GM21576 (cell line): ENCODE data around the gene ZXDA.
"Not testable (repeated sequence)": the region's sequence is repeated elsewhere in the genome, so short reads cannot be mapped to it uniquely, and the experiment has no call there.

Source experiments
- ATAC-seq: cut with Tn5 transposase; IDR thresholded peaks from one replicate; pipeline ENCODE4 v1.9.1; 2021; ENCODE audit warnings: mild to moderate bottlenecking, moderate library complexity; ENCODE audit not compliant: unreplicated experiment

The ZXDA gene, protein sequence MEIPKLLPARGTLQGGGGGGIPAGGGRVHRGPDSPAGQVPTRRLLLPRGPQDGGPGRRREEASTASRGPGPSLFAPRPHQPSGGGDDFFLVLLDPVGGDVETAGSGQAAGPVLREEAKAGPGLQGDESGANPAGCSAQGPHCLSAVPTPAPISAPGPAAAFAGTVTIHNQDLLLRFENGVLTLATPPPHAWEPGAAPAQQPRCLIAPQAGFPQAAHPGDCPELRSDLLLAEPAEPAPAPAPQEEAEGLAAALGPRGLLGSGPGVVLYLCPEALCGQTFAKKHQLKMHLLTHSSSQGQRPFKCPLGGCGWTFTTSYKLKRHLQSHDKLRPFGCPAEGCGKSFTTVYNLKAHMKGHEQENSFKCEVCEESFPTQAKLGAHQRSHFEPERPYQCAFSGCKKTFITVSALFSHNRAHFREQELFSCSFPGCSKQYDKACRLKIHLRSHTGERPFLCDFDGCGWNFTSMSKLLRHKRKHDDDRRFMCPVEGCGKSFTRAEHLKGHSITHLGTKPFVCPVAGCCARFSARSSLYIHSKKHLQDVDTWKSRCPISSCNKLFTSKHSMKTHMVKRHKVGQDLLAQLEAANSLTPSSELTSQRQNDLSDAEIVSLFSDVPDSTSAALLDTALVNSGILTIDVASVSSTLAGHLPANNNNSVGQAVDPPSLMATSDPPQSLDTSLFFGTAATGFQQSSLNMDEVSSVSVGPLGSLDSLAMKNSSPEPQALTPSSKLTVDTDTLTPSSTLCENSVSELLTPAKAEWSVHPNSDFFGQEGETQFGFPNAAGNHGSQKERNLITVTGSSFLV

DNA sequence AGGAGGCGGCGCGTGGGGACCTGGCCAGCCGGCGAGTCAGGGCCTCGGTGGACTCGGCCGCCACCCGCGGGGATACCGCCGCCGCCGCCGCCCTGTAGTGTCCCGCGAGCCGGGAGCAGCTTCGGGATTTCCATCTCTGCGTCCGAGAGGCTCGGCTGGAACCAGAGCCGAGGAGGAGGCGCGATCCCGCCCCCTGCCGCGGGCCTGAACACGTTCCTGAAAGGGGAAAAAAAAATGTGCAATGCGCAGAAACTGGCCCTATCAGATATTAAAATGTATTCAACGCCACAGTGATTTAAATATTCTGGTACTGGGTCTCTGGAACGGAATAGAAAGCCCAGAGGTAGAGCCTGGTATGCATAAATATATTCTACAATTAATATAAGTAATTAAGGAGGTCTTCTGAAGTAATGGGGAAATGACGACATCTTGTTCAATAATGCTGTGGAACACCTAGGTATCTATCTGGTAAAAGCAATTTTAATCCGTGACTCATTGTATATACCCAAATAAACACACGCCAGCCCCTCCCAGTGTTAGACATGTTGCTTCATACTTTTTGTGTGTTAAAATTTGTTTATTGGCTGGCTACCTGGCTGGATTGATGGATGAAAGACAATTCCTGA is at the start of gene ZXDA:
Gene ZXDA, minus strand, starts transcription at position 172 of the 626 bp plus-strand sequence. Its CDS starts 38 bp downstream, at position 134.
- ATAC-seq, result peak; percentile 42

DNA sequence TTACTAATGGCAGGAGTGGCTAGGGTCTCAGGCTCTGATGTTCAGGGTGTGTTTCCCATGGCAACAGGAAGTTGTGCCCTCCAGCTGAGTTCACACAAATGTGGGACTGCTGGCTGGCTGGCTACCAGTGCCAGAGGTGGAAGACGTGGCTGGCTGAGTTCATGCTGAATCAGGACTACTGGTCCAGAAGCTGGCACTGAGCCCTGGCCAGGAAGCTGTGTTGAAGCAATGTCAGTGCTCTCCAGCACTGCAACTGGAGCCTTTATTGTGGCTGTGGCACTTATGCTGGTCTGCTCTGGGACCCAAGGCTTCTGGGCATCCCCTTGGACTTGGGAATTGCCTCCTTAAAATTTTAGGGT is 42.0 kb upstream of the ZXDA start:
- no peak for ATAC-seq

DNA sequence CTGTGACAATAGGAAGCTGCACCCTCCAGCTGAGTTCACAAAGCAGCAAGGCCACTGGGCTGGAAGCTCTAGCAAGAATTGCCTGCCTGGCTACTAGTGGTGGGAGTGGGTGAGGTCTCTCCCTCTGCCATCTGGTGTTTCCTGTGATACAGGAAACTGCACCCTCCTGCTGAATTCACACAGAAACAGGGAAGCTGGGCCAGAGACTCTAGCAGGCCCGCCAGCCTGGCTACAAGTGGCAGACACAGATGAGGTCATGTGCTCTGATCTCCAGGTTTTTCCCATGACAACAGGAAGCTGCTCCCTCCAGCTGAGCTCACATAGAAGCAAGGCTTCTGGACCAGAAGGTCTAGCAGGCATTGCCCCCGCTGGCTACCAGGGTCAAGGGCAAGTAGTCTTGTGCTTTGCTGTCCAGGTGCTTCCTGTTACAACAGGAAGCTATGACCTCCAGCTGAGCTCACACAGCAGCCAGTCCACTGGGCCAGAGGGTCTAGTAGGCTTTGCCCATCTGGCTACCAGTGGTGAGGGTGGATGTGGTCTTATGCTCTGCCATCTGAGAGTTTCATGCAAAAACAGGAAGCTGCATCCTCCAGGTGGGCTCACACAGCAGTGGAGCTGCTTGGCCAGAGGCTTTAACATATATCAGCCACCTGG is 41.5 kb upstream of the ZXDA start:
- ATAC-seq, result no peak

DNA sequence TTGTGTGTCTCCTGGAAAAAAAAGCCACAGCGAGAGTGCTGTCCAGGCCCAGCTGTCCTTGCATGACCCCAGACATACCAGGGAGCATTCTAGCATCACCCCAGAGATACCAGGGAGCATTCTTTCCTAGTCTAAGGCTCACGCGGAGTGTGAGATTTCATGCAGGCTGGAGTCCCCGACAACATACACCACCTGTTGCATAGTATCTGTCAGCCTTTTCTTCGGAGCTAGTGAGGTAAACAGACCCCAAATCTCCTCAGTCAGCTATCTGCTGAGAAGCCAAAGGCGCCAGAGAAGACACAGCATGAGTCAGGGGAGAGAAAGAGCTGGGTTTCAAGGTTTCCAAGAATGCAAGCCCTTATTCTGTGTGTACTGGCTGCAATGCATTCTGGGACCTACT is 23.1 kb upstream of the ZXDA start:
- no peak for ATAC-seq

DNA sequence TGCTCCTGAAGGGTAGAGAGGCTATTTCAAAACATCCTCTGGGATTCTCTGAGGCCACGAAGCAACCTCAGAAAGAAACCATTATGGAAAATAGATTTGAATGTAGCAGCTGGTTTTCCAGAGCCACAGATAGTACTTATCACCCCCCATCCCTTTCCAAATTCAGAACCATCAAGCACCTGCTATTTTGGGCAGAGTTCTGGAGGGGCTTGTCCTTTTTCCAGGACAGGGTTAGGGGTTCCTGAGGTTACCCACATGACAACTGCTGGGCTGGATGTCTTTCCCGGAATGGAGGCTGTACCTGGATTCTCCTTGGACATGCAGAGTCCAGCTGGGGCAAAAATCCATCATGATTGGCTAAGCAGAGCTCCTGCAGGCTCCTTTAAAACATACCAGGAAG is 22.0 kb upstream of the ZXDA start:
- ATAC-seq, result no peak

DNA sequence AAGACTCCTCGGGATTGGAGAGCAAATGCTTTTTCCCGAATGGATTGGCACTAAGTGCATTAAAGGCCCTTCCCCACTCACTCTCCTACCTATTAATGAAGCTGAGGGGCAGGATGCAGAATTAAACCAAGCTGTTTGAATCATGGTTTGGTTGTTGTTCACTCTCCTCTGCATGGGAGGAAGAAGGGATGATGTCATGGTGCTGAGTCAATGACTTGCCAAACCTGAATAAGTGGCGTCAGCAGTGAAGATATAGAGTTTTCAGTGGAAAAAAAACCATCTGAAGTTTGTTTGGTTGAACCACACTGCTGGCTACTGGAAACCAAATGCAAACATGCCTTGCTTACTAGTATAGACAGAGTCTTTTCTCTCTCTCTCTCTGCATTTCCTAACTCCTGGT is 19.8 kb upstream of the ZXDA start:
- no peak for ATAC-seq

DNA sequence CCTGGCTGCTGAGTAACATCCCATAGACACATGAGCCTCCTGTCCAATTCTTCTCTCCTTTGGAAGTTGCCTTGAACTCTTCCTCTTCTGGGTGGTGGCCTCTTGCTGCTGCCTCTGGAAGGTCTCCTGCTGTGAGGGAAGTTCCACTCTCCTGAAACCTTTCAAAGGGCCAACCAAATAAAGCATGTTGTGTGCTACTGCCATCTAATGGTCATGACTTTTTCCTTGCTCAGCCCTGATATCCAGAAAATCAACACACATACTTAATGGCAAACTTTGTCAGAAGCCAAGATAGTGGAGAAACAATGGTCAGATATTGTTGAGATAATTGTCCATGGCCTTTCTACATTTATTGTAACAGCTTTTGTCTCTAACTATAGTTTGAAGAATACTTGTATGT is 19.1 kb upstream of the ZXDA start:
- no peak for ATAC-seq

DNA sequence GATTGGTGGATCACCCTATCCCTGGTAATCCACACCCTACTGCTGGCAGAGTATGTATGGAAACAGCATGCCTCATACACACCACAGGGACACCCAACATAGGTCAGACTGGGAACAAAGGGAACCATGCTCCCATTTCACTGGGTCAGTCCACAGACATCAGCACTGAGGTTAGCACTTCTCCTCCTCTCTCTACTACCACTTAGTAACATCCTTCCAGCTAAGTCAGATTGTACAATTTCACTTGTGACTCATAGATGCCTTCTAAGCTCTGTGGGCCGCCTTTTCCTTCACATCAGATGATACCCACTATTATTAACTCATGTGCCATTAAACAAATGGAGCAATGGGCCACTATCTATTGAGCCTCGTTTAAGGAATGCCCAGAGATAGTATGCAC is 15.5 kb upstream of the ZXDA start:
- ATAC-seq, result no peak

DNA sequence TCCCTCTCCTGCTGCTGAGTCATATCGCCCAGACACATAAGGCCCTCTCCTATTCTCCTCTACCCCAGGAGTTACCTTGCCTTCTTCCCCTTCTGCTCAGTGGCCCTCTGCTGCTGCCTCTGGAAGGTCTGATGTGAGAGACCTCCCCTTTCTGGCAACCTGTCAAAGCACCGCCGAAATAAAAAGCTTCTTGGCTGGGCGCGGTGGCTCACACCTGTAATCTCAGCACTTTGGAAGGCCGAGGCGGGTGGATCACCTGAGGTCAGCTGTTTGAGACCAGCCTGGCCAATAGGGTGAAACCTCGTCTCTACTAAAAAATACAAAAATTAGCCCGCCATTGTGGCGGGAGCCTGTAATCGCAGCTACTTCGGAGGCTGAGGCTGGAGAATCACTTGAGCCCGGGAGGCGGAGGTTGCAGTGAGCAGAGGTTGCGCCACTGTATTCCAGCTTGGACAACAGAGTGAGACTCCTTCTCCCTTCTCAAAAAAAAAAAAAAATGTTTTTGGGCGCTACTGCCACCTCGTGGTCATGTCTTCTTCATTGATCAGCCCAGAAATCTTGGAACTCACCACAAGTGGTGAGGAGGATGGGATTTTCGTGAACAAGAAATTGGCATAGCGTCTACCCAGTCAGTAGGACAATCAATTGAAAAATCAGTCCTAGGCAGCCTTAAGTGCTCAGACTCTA is 8.6 kb upstream of the ZXDA start:
- ATAC-seq, result no peak

DNA sequence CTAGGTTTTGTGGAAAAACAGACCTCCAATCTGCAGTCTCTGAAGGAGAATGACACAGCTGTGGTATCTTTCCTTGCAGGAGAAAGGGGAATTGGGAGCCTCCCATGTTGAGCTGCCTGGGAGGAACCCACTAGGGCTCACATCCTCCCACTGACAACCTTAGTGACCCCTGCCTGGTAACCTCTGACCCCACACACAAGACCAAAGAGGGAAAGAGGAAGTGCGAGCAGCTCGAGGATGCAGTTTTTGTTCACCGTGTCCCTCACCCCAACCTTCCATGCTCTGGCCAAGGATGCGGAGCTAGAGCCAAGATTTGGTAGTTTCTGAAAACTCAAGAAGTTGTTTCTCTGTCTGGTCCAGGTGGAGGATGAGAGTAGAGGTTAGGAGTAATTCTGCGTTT is 5.4 kb upstream of the ZXDA start:
- ATAC-seq, result no peak

DNA sequence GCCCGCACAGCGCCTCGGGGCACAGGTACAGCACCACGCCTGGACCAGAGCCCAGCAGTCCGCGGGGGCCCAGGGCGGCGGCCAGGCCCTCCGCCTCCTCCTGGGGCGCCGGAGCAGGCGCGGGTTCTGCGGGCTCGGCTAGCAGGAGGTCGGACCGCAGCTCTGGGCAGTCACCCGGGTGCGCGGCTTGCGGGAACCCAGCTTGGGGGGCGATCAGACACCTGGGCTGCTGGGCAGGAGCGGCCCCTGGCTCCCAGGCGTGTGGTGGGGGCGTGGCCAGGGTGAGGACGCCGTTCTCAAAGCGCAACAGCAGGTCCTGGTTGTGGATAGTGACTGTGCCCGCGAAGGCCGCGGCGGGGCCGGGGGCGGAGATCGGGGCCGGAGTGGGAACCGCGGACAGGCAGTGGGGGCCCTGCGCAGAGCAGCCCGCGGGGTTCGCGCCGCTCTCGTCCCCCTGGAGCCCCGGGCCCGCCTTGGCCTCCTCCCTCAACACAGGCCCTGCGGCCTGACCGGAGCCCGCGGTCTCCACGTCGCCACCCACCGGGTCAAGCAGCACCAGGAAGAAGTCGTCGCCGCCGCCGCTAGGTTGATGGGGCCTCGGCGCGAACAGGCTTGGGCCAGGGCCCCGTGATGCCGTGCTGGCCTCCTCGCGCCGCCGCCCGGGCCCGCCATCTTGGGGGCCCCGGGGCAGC is 517 bp downstream of the ZXDA start:
- ATAC-seq, result peak; percentile 85

DNA sequence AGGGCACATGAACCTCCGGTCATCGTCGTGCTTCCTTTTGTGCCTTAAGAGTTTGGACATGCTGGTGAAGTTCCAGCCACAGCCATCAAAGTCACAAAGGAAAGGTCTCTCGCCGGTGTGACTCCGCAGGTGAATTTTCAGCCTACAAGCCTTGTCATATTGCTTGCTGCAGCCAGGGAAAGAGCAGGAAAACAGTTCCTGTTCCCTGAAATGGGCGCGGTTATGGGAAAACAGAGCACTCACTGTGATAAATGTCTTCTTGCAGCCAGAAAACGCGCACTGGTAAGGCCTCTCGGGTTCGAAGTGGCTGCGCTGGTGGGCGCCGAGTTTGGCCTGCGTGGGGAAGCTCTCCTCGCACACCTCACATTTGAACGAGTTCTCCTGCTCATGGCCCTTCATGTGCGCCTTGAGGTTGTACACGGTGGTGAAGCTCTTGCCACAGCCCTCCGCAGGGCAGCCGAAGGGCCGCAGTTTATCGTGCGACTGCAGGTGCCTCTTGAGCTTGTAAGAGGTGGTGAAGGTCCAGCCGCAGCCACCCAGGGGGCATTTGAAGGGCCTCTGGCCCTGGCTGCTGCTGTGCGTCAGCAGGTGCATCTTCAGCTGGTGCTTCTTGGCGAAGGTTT is 1.2 kb downstream of the ZXDA start:
- ATAC-seq, result not testable (repeated sequence)

DNA sequence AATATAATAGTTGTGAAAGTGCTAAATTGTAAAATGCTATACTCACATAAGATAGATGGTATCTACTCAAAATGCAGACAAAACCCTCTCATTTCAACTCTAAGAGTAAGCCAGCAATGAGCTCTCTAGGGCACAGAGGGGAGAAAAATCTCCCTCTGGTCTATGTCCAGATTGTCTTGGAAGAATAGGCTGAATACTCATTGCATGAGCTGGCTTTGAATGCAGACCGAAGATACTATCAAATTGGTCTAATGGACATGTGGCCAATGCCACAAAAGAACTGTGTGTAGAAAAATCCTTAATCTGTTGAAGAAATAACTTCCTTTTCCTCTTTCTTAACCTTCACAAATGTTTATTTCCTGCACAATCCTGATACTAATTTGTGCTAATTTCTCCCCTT is 3.5 kb downstream of the ZXDA start:
- ATAC-seq, result no peak

DNA sequence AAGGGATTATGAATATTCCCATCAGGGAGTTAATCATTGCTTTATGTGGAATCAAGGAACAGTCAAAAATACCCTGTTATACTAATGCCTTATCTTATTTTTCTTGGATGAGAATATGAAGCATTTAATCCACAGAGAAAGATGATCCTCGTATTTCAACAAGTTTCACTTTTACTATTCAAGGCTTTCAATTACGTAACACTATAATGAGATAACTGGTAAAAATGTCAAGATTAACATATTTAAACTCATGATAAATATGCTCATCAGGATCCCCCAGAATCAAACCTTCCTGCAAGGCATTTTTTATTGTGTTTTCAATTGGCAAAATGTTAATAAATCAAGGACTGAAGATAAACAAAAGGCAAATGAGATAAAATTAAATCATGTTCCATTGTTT is 5.1 kb downstream of the ZXDA start:
- no peak for ATAC-seq

DNA sequence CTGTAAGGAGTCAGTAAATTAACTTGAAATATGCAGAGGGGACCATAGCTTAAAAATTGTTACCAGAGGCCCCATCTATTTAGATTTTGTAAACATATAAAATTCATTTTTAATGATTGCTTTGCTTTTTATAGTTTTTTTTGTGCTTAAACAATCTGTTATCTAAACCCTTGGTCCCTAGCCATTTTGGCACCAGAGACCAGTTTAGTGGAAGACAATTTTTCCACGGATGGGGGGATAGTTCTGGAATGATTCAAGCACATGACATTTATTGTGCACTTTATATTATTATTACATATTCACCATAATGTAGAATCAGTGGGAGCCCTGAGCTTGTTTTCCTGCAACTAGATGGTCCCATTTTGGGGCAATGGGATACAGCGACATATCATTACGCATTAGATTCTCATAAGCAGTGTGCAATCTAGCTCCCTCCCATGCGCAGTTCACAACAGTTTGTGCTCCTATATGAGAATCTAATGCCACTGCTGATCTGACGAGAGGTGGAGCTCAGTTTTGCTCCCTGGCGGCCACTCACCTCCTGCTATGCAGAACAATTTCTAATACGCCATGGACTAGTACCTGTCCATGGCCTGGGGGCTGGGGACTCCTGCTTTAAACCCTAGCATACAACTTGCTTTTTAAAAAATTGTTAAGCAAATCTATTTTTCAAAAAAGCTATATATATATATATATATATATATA is 5.9 kb downstream of the ZXDA start:
- no peak for ATAC-seq

DNA sequence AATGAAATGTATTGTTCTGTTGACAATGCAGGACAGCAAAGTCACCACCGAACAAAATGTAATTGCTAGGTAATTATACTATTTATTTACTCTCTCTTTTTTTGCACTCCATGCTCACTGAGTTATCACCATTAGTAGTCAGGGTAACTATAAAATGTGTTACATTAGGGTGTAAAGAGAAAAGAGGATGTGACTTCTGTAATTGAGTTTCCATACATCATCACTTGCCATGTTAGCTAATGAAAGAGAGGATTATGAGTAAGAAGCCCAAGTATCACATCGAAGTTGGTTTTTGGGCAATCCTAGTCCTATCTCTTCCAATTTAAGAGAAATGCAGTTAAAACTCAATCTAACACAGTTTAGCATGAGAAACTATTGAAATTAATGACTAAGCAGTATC is 7.6 kb downstream of the ZXDA start:
- no peak for ATAC-seq

DNA sequence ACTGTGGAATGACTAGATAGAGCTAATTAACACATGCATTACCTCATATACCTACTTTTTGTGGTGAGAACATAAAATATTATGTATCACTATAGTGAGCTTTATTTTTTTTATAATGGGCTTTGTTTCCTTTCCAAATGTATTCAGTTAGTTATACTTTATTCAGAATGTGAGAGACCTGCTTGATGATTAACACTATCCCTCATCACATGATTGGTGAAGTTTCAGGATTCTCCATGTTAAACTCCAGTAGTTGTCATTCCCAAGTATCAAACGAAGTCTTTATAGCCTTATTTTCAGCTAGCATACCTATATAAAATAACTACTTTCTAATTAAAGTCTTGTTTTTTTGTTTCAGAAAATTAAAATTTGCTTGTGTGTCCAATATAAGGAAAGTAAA is 8.8 kb downstream of the ZXDA start:
- ATAC-seq, result no peak

DNA sequence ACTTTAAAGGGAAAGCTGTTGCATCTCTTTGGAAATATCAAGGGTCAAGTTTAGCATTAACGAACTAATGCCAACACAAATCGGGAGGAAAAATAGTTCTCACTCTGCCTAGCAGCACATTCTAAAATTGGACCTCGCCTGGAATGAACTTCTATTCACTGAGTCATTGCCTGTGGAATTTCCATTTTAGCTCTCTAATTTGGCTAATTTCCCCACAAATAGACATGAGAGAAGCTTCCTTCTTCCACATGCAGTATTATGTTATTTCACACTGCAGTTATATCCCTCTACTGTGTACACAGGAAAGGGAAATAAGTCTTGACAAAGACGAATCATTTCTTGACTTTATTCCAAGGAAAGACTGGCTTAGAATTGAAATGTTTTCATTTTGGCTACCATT is 9.3 kb downstream of the ZXDA start:
- no peak for ATAC-seq

DNA sequence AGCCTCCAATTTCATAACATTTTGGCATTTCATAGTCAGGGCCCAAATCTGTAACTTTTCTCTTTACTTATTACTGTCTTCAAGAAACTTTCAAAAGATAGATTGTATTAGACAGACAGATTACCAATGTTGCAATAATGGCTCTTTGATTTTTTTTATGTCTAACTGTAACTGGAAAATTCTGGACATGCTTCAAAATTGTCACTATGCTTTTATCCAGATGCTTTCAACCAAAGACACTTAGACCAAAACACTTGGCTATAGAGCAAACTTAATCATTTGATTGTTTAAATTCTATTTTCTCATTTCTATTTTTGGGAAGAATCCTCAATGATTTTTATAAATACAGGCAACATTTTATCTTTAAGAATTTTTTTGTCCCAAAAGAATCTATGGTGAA is 10.4 kb downstream of the ZXDA start:
- ATAC-seq, result no peak
